Spleen (tissue), 7 donors: ENCODE results near the gene INF2.

ENCODE experiments used
- POLR2A ChIP-seq, 3 donors: fragments of 450-650 bp; IDR thresholded peaks; one replicate each; pipeline ENCODE4 v1.5.1; 2017; ENCODE audit warnings: antibody characterized with exemption in 3 of 3, mild to moderate bottlenecking in 1 of 3
- POLR2AphosphoS5 ChIP-seq, 3 donors: sonication (generic); formaldehyde crosslinking; IDR thresholded peaks; one replicate each; pipeline ENCODE4 v1.5.1; 2017; ENCODE audit warnings: antibody characterized with exemption in 3 of 3
- TF ChIP-seq, protein P1 (sequence below), 11 experiments: fragments of 200-600 bp in 7 of 11; fragments of 450-650 bp in 4 of 11; sonication (generic) in 4 of 11; IDR thresholded peaks in 8 of 11; conservative IDR thresholded peaks in 3 of 11; 1 replicate in 7 of 11; 2 replicates in 4 of 11; pipeline versions ENCODE4 v1.4.0 to v1.8.0; 2016 to 2021; ENCODE audit warnings: antibody characterized with exemption in 11 of 11, inconsistent platforms in 4 of 11, mild to moderate bottlenecking in 1 of 11
- donor health status: DM: no; HTN: no; CAD: no; lungs with moderate emphysema.
- donor health status: DM: no; HTN: no; CAD: no.
- donor health status: DM: no; HTN: no; CAD: no.

DNA sequence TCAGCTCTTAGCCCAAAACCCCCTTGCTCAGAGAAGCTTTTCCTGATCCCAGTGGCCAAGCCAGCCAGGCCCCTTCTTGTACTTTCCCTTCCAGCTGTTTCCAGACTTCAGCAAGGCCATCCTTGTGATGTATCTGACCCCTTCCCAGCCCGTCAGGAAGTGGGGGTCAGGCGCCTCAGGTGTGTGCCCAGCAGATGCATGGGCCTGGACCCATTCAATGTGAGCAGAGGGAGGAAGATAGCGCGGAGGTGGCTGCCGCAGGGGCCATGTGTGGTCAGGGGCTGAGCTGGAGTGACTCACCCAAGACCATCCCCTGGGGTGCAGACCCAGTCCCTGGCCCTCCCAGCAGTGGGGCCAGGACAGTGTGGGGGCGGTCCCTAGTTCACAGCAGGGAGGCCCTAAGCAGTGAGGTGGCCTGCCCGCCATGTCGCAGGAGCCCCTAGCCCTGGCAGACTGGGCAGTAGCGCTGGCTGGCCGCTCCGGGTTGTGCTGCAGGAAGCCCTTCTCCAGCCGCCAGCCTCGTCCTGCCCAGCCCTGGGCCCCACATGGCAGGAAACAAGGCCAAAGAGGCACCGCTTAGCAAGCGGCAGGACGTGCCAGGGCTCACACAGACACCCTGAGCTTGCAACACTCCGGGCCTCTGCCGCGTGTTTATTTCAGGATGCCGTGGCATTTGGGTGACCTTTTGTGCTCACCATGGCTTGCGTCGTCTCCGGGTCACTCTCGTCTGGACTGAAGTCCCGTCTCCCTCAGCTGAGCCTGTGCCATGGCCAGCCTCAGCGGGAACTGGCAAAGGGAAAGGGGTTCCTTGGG lies 46.6 kb downstream of the INF2 start:
- TF ChIP-seq, protein P1, sequence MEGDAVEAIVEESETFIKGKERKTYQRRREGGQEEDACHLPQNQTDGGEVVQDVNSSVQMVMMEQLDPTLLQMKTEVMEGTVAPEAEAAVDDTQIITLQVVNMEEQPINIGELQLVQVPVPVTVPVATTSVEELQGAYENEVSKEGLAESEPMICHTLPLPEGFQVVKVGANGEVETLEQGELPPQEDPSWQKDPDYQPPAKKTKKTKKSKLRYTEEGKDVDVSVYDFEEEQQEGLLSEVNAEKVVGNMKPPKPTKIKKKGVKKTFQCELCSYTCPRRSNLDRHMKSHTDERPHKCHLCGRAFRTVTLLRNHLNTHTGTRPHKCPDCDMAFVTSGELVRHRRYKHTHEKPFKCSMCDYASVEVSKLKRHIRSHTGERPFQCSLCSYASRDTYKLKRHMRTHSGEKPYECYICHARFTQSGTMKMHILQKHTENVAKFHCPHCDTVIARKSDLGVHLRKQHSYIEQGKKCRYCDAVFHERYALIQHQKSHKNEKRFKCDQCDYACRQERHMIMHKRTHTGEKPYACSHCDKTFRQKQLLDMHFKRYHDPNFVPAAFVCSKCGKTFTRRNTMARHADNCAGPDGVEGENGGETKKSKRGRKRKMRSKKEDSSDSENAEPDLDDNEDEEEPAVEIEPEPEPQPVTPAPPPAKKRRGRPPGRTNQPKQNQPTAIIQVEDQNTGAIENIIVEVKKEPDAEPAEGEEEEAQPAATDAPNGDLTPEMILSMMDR (IDR thresholded peaks at IDR 0.05 in 8 of 11, conservative IDR thresholded peaks at IDR 0.05 in 3 of 11) = no peak
- TF ChIP-seq POLR2AphosphoS5 (IDR thresholded peaks at IDR 0.05) (peak; percentile 92 to 95 (median 93)), POLR2A (IDR thresholded peaks at IDR 0.05) (no peak)
